K562 (cell line): ENCODE measurements around the gene ZKSCAN5.

Experiments used
- CBX2 ChIP-seq: fragments of 200-600 bp; sonication (generic); IDR thresholded peaks from one replicate; pipeline ENCODE4 v1.6.1; 2012; ENCODE audit warnings: mild to moderate bottlenecking, low read length, inconsistent platforms; ENCODE audit not compliant: insufficient read depth, poor library complexity, severe bottlenecking
- HINFP ChIP-seq: fragments of 450-650 bp; conservative IDR thresholded peaks from 2 replicates; pipeline ENCODE4 v1.6.1; 2016; ENCODE audit warnings: missing genetic modification characterization, low read depth, mild to moderate bottlenecking, control low read depth, missing compliant biosample characterization
- MYC ChIP-seq, 2 experiments: fragments of 250-450 bp in 1 of 2; sonication (Bioruptor Pico) in 1 of 2; IDR thresholded peaks; 2 replicates each; pipeline versions ENCODE4 v1.5.1 to v1.6.1; 2012 to 2021; ENCODE audit warnings: low read depth in 2 of 2, borderline replicate concordance in 1 of 2, improper control_type of control experiment in 1 of 2, low read length in 1 of 2, mild to moderate bottlenecking in 1 of 2, moderate library complexity in 1 of 2
- POLR2A ChIP-seq: fragments of 450-650 bp; conservative IDR thresholded peaks from 2 replicates; pipeline ENCODE4 v1.6.1; 2016
- SMC3 ChIP-seq: conservative IDR thresholded peaks from 2 replicates; pipeline ENCODE4 v1.6.1; 2011; ENCODE audit warnings: low read depth, low read length, improper control_type of control experiment; ENCODE audit not compliant: insufficient read depth
- TOE1 ChIP-seq, 2 experiments: fragments of 450-650 bp in 1 of 2; sonication (generic) in 1 of 2; formaldehyde crosslinking in 1 of 2; IDR thresholded peaks; 2 replicates each; pipeline versions ENCODE4 v1.7.1 to v1.8.0; 2016 to 2022; ENCODE audit warnings: borderline replicate concordance in 2 of 2, mild to moderate bottlenecking in 2 of 2, antibody characterized with exemption in 1 of 2, inconsistent platforms in 1 of 2, low read depth in 1 of 2, missing genetic modification reagents in 1 of 2, moderate library complexity in 1 of 2
- ZNF449 ChIP-seq: fragments of 250-450 bp; sonication (Bioruptor Pico); IDR thresholded peaks from 2 replicates; pipeline ENCODE4 v1.8.0; 2022; ENCODE audit warnings: moderate library complexity, mild to moderate bottlenecking, inconsistent platforms

GRCh38 chr7:99573257-99573656 lies 68.8 kb downstream of the ZKSCAN5 start:
- no peak for TF ChIP-seq MYC (IDR thresholded peaks at IDR 0.05; ENCODE audit: low read depth, low read length)
- TF ChIP-seq MYC (CRISPR knock-in tag; IDR thresholded peaks at IDR 0.05; ENCODE audit: borderline replicate concordance, low read depth) = no peak
- TF ChIP-seq POLR2A = peak; percentile 54; the same call in 1 of the 2 replicates
- TF ChIP-seq CBX2 = no peak
- no peak for TF ChIP-seq HINFP (tag)
- TF ChIP-seq TOE1 (IDR thresholded peaks at IDR 0.05; ENCODE audit: borderline replicate concordance) = no peak
- TF ChIP-seq TOE1 (CRISPR knock-in tag; IDR thresholded peaks at IDR 0.05; ENCODE audit: borderline replicate concordance, low read depth) = no peak
- no peak for TF ChIP-seq ZNF449 (CRISPR knock-in tag)
- TF ChIP-seq SMC3 = no peak
